ENCODE results near the gene CEP104.

DNA sequence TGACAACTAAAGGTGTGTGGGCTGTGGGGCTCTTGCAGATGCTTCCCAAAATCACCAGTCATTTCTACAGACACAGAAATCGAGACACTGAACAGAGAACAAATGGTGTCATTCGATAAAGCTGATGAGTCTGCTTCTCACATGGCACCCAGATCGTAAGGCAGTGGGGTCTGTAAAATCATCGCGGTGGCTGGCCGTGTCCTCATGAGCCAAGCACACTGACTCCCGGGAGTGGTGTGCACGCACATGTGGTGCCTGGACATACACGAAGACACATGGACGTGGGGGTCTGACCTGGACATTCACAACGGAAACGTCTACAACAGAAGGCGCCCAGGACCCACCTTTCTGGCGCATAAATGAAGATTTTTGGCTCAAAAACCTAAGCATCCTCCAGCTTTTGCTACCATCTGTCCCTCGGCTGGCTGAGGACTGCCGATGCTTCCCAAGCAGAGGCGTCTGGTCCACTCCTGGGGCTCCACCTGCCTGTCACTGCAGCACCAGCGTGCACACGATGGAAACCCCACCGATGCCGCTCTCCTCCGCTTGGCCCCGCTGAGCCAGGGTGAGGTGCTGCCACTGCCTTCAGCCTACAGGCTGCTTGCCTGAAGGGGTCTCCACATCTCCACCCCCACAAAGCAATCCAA, 77.6 kb downstream of the CEP104 start:
- TF ChIP-seq CTCF (optimal IDR thresholded peaks at IDR 0.05 in 1 of 3, IDR thresholded peaks at IDR 0.05 in 1 of 3, conservative IDR thresholded peaks at IDR 0.05 in 1 of 3; ENCODE audit: extremely low read depth in 1 of 3, insufficient read depth in 2 of 3, low read length in 3 of 3) (no peak), EZH2 (IDR thresholded peaks at IDR 0.05; ENCODE audit: low read length) (no peak)

Data from keratinocyte (primary cell).